HG02885 (cell line): ENCODE measurements around the gene TMEM145.

Experiments
- ATAC-seq: cut with Tn5 transposase; IDR thresholded peaks from one replicate; pipeline ENCODE4 v1.9.1; 2021; ENCODE audit warnings: mild to moderate bottlenecking; ENCODE audit not compliant: unreplicated experiment, poor library complexity

TMEM145 gene

DNA sequence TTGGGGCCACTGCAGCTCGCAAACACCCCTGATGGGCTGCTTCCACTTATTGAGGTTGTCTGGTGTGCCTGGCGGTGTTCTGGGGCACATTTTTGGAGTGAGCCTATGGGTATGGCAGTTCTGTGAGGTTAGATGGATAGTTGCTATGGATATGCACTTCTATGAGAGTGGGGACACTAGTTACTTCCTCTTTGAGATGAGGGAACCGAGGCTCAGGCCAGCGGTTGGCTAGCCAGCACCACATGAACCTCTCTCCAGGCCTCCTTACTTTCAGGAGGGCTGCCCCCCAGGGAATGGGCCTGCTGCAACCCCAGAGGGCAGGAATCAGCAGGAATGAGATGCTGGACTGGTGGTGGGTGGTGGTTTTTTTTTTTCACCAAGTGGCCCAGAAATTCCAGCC lies 24.7 kb upstream of the TMEM145 start:
- no peak for ATAC-seq

DNA sequence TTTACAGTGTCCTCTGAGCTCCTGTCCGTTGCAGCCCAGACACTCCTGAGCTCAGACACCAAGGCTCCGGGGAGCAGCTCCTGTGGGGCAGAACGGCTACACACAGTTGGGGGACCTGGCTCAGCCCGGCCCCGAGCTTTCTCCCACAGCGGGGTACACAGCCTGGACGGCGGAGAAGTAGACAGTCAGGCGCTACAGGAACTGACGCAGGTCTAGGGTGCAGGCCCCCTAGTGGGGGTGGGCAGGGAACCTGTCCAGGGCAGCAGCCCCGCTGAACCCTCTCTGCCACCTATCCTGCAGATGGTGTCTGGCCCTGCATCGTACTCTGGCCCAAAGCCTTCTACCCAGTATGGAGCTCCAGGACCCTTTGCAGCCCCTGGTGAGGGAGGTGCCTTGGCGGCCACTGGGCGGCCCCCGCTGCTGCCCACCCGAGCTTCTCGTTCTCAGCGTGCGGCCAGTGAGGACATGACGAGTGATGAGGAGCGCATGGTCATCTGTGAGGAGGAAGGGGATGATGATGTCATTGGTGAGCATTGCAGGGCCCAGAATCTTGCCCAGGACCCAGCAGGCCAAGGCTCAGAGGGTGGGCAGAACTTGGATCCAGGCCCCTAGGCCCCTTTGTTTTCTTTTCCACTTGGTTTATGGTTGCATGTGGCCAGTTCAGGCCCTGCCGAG lies 24.1 kb upstream of the TMEM145 start:
- no peak for ATAC-seq

DNA sequence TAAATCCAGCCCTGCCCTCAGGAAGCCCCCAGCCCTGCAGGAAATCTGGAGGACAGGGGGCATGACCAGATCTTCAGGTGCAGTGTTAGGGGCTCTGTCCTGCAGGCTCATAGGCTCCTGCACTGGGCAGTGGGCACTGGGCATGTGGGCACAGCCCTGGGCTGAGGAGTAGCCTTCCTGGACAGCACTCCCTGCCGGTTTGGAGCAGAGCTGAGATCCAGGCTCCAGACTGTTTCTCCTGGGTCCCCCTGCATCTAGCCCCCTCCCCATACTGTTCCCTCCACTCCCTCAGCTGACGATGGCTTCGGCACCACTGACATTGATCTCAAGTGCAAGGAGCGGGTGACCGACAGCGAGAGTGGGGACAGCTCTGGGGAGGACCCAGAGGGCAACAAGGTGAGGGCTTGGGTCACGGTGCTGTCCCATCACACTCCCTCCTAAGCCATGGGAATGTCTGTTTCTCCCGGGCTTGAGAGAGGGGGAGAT lies 23.5 kb upstream of the TMEM145 start:
- ATAC-seq, result no peak

DNA sequence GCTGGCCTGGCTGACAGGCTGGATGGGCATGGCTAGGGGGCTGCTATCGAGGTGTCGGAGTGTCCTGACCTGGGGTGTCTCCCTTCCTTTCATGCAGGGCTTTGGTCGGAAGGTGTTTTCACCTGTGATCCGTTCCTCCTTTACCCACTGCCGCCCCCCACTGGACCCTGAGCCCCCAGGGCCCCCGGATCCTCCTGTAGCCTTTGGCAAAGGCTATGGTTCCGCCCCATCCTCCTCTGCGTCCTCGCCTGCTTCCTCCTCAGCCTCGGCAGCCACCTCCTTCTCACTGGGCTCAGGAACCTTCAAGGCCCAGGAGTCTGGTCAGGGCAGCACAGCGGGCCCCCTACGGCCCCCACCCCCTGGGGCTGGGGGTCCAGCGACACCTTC lies 23.0 kb upstream of the TMEM145 start:
- no peak for ATAC-seq

DNA sequence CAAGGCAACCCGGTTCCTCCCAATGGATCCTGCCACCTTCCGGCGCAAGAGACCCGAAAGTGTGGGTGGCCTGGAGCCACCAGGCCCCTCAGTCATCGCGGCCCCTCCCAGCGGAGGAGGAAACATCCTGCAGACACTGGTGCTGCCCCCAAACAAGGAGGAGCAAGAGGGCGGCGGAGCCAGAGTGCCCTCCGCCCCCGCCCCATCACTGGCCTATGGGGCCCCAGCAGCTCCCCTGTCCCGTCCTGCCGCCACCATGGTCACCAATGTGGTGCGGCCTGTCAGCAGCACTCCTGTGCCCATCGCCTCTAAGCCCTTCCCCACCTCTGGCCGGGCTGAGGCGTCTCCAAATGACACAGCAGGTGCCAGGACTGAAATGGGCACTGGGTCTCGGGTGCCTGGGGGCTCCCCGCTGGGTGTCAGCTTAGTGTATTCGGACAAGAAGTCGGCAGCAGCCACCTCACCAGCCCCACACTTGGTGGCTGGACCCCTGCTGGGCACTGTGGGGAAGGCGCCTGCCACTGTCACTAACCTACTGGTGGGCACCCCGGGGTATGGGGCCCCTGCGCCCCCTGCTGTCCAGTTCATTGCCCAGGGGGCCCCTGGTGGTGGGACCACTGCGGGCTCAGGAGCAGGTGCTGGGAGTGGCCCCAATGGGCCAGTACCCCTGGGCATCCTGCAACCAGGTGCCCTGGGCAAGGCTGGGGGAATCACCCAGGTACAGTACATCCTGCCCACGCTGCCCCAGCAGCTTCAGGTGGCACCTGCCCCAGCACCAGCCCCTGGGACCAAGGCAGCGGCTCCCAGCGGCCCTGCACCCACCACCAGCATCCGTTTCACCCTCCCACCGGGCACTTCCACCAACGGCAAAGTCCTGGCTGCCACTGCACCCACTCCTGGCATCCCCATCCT lies 22.3 kb upstream of the TMEM145 start:
- ATAC-seq, result no peak

DNA sequence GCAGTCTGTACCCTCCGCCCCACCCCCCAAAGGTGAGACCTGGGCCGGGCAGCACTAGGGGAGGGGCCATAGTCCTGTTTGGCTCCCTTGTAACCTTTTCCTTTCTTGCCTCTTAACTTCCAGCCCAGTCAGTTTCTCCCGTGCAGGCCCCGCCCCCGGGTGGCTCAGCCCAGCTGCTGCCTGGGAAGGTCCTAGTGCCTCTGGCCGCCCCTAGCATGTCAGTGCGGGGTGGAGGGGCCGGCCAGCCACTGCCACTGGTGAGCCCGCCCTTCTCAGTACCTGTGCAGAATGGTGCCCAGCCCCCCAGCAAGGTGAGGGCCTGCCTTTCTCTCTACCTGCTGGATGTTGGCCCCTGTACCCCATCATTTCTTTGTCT lies 21.7 kb upstream of the TMEM145 start:
- no peak for ATAC-seq

DNA sequence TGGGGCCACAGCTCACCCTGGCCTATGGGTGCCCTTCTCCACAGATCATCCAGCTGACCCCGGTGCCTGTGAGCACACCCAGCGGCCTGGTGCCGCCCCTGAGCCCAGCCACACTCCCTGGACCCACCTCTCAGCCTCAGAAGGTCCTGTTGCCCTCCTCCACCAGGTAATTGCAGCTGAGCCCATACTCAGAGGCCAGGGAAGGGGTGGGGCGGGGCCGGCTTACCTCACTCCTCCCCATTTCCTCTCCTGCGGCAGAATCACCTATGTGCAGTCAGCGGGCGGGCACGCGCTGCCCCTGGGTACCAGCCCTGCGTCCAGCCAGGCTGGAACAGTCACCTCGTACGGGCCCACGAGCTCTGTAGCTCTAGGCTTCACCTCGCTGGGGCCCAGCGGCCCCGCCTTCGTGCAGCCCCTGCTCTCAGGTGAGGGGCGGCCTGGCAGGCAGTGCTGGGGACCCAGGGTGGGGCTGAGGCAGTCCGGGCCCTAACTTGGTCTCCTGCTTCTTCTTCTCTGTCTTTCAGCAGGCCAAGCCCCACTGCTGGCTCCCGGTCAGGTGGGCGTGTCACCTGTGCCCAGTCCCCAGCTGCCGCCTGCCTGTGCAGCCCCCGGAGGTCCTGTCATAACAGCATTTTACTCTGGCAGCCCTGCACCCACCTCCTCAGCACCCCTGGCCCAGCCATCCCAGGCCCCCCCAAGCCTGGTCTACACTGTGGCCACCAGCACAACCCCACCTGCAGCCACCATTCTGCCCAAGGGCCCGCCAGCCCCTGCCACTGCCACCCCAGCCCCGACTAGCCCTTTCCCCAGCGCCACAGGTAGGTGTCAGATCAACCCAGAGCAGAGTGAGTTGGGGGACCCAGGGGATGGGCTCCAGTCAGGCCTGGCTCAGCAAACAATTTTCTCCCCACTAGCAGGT lies 20.8 kb upstream of the TMEM145 start:
- no peak for ATAC-seq

DNA sequence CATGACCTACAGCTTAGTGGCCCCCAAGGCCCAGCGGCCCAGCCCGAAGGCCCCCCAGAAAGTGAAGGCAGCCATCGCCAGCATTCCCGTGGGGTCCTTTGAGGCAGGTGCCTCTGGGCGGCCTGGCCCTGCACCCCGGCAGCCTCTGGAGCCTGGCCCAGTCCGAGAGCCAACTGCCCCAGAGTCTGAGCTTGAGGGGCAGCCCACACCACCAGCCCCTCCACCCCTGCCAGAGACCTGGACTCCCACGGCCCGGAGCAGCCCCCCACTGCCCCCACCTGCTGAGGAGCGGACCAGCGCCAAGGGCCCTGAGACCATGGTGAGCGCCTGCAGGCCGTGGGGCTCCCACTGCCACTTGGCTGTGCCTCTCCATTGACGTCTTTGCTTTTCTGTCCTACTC lies 20.1 kb upstream of the TMEM145 start:
- no peak for ATAC-seq

DNA sequence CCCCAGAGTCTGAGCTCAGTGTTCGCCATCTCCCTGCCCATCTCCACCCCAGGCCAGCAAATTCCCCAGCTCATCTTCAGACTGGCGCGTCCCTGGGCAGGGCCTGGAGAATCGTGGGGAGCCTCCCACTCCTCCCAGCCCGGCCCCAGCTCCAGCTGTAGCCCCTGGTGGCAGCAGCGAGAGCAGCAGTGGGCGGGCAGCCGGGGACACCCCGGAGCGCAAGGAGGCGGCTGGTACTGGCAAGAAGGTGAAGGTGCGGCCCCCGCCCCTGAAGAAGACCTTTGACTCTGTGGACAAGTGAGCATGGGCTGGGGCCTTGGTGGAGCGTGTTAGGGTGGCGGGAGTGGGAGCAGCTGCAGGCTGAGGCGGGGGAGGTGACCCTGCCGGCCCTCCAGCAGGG lies 19.6 kb upstream of the TMEM145 start:
- no peak for ATAC-seq

DNA sequence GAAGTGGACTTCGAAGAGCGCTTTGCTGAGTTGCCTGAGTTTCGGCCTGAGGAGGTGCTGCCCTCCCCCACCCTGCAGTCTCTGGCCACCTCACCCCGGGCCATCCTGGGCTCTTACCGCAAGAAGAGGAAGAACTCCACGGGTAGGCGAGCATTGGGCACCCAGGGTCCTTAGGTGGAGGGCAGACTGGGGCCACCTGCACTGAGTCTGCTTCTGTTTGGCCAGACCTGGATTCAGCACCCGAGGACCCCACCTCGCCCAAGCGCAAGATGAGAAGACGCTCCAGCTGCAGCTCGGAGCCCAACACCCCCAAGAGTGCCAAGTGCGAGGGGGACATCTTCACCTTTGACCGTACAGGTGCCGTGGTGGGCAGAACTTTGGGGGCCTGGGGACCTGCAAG lies 19.2 kb upstream of the TMEM145 start:
- ATAC-seq, result no peak

DNA sequence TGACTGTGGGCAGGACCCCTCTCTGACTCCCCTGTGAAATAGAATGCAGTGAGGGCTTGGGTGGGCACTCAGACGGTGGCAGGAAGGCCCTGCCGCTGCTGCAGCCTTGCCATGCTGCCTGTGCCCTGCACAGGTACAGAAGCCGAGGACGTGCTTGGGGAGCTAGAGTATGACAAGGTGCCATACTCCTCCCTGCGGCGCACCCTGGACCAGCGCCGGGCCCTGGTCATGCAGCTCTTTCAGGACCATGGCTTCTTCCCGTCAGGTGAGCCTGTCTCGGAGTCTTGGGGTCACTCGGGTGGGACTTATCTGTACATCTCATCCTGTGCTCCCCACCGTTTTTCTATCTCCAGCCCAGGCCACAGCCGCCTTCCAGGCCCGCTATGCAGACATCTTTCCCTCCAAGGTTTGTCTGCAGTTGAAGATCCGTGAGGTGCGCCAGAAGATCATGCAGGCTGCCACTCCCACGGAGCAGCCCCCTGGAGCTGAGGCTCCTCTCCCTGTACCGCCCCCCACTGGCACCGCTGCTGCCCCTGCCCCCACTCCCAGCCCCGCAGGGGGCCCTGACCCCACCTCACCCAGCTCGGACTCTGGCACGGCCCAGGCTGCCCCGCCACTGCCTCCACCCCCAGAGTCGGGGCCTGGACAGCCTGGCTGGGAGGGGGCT lies 18.5 kb upstream of the TMEM145 start:
- no peak for ATAC-seq

DNA sequence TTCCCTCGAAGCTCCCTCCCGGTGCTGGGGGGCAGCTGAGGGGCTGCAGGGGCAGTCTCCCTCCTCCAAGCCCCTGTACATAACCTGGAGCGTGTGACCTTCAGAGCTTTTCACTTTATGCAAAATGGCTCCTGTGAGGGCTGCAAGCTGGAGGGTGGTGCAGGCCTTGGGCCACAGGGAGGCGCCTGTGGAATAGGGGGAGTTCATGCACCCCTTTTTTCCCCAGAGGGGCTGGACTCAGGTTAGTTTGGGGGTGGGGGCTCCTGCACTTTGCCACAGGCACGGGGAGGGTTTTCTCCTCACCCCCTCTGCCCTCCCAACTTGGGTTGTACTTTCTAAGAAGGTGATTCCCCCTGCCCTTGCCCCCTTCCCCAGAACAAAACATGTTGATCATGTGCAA lies 17.8 kb upstream of the TMEM145 start:
- no peak for ATAC-seq

DNA sequence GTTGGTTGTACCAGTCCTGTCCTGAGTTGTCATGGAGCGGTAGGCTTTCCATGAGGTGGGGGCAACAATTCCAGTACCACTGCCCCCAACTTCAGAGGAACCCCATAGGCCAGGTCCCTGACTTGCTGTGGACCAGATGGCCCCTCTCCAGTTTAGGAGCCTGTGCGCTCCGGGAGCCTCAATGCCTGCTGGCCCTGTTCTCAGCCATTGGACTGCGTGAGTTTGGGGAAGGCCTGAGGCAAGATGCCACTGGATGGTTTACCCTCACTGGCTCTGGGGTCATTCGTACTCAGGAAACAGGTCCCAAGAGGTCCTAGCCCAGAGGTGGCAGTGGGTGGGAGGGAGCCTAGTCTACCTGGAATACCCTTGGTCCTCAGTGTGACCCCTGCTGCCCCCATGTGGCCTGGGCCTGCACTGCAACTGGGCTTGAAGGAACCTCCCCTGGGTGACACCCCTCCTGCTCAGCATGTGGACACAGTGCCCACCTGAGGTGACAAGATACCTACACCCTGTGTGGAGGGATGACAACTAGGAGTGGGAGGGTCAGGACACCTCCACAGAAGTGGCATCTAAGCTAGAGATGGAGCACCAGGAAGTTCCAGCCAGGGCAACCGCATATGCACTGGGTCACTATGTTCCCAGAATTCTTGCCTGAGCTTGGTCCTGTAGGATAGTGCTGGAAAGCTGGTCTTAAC lies 17.1 kb upstream of the TMEM145 start:
- peak; percentile 61 for ATAC-seq

DNA sequence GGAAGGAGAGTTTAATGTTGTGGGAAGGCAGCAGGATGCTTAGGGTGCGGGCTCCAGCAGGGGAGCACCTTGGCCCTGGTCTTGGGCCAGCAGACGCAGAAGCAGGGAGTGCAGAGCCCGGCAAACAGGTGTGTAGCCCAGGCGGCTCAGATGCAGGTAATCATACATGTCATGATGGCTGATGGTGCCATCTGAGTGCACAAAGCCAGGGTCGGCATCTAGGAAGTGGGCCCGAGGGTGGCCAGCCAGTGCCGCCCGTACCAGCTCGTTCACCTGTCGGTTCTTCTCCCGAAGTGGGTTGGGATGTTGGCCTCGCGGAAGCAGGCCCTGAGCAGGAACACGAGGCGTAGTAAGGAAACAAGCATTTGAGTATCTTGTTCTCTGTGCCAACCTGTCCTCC lies 16.1 kb upstream of the TMEM145 start:
- ATAC-seq, result no peak

DNA sequence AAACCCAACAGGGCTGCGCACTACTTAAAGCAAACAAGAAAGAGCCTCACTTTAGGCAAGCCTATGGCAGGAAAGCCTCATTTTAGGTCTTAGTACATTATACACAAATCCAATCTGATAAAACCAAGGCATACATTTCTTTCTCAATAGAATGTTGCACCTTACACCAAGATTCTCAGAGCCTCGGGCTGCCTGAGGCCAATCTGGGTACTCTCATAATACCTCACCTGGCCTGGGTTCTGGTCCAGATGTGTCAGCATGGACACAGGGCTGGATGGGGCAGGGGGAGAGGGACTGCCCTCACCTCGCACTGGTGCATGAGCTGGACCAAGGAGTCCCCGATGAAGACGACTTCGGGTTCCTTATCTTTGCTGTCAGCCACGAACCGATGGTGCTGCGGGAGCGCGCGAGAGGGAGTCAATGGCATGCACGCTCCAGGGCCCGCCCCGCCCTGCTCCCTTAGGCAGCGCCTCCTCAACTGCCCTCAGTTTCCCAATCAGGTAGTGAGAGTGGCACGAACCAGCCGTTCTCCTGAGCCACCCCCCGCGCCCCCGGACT lies 11.4 kb upstream of the TMEM145 start, which contains the start of gene PRR19:
TSS of gene PRR19 (plus strand) at position 487 of the 558 bp plus-strand sequence. CDS start 7,453 bp downstream, outside the sequence.
- ATAC-seq, result peak; percentile 2

DNA sequence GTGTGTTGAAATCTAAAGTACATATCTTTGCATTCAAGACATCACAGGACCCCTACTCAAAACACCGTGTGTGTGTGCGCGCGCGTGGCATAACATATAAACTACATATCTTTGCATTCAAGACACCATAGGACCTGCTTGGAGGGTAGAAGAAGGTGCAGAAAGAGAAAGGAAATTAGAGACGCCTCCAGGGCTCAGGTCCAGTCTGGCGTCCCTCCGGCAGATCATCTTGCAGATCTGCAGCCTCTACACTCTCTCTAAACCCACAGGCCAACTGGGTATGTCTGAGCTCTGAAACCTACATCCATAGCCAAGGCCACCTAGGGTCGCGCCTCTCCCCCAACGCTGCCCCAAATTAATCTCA lies 10.0 kb upstream of the TMEM145 start:
- no peak for ATAC-seq

DNA sequence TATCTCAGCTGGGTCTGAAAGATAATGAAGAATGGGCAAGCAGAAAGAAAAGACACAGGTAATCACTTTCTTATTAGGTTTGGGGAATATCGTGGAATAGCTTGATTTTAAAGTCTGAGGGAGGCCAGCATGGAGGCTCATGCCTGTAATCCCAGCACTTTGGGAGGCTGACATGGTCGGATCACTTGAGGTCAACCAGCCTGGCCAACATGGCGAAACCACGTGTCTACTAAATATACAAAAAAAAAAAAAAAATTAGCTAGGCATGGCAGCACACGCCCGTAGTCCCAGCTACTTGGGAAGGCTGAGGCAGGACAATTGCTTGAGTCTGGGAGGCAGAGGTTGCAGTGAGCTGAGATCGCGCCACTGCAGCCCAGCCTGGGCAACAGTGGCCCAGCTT lies 9.2 kb upstream of the TMEM145 start:
- no peak for ATAC-seq

DNA sequence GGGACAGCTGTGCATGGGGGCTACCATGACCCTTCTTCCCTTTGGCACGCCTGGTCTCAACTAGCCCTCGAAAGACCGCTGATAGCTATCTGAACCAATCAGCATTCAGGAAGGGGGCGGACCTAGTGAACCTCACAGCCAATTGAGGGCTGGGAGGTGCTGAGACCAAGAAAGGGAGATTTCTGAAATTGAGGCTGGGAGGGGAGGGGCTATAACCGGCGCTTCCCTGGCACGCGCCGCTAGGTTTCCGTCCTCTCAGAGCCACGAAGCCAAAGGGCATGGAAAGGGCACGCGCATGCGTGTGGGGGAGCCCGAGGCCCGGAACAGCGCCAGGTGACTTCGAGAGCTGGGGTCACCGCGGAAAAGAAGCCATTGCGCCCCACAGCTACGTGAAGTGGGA lies 6.5 kb upstream of the TMEM145 start:
- no peak for ATAC-seq

DNA sequence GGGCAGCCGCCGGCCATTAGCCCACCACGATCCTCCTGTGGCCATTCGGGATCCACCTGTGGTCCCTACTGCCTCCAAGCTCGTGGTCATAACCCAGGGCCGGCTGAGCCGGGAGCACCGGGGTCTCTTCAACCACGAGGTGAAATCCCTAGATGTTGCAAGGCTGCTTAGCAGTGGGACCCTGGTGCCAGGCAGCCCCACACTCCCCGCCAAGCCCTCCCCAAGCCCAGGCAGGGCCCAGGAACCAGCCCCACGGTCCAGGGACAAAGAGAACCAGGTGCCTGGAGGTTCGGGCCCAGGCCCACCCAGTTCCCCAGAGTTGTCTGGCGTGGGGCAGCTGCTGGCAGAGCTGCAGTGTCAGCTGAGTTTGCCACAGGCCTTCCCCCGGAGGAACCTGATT lies 3.4 kb upstream of the TMEM145 start:
- no peak for ATAC-seq
